GM18867 (cell line): ENCODE data around the gene HARBI1.

Source experiments
- ATAC-seq: cut with Tn5 transposase; IDR thresholded peaks from one replicate; pipeline ENCODE4 v1.9.1; 2021; ENCODE audit warnings: mild to moderate bottlenecking, moderate library complexity; ENCODE audit not compliant: unreplicated experiment

Gene HARBI1

GRCh38 chr11:46557684-46558151 lies 59.3 kb downstream of the HARBI1 start:
- no peak for ATAC-seq

GRCh38 chr11:46555267-46556054 lies 61.6 kb downstream of the HARBI1 start:
- ATAC-seq, result no peak

GRCh38 chr11:46554213-46555147 lies 62.5 kb downstream of the HARBI1 start:
- ATAC-seq, result no peak

- ATAC-seq, result no peak
Observed at GRCh38 chr11:46553814-46554212, 63.2 kb downstream of the HARBI1 start.
